Astrocyte (in vitro differentiated cells and primary cell): ENCODE data around the gene SLC22A6.

Source experiments
- EZH2 ChIP-seq: IDR thresholded peaks from 2 replicates; pipeline ENCODE4 v1.6.1; 2012; ENCODE audit warnings: mild to moderate bottlenecking, low read length, inconsistent platforms; ENCODE audit not compliant: insufficient read depth
- TF ChIP-seq, protein P1 (sequence below): IDR thresholded peaks from 2 replicates; pipeline ENCODE4 v1.5.1; 2011; ENCODE audit warnings: low read depth, mild to moderate bottlenecking, inconsistent platforms, low read length, moderate library complexity; ENCODE audit not compliant: insufficient read depth

DNA sequence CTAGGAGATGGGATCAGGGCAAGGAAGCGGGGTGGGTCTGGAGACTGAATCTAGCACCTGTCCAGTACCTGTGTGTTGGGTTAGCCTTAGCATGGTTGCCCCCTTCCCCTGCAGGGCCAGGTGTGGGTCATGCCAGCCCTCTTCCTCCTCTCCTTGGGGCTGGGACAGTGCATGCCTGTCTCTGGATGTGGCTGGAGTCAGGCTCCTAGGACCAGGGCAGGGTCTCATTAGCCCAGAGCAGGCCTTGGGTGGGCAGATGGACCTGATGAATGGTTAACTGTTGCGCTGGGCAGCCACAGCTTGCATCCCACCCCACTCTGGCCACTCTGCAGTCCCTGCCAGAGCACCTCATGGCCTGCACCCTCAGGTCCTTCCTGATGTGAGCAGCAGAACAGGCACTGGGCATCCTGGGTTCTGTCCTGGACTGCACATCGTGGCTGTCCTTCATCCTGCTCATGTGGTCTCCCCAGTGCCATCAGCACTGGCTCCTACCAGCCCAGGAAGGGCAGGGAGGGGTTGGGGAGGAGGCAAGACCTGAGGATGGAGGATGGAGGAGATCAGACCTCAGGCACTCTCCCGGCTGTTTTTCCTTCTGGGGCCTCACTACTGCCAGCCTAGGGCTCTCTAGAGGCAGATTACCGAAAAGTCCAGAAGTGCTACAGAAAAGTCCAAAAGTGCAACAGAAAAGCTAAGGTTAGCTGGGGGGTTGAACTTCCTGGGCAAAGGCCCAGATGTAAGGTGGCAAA is 50.8 kb downstream of the SLC22A6 start:
- TF ChIP-seq, protein P1, sequence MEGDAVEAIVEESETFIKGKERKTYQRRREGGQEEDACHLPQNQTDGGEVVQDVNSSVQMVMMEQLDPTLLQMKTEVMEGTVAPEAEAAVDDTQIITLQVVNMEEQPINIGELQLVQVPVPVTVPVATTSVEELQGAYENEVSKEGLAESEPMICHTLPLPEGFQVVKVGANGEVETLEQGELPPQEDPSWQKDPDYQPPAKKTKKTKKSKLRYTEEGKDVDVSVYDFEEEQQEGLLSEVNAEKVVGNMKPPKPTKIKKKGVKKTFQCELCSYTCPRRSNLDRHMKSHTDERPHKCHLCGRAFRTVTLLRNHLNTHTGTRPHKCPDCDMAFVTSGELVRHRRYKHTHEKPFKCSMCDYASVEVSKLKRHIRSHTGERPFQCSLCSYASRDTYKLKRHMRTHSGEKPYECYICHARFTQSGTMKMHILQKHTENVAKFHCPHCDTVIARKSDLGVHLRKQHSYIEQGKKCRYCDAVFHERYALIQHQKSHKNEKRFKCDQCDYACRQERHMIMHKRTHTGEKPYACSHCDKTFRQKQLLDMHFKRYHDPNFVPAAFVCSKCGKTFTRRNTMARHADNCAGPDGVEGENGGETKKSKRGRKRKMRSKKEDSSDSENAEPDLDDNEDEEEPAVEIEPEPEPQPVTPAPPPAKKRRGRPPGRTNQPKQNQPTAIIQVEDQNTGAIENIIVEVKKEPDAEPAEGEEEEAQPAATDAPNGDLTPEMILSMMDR, result no peak
- no peak for TF ChIP-seq EZH2
